SK-N-SH (cell line): ENCODE results near the gene SIRPB2. TPM values are rescaled to one million over a fixed set of nuclear protein-coding genes. Genes with fewer than 3 reads are reported as not detected.

Experiments used
- CTCF ChIA-PET: fragments of 300-600, 350-600 bp; formaldehyde crosslinking; extraction: SDS; loops from one replicate; lab custom pipeline; 2021; lab: Yijun Ruan, JAX
- POLR2A ChIA-PET: fragments of 350-600 bp; sonication (Branson Sonifier 250); formaldehyde crosslinking; extraction: SDS; loops from one replicate; lab custom pipeline; 2020; ENCODE audit warnings: antibody characterized with exemption, inconsistent platforms; lab: Yijun Ruan, JAX
- DNase-seq: peaks from one replicate; pipeline ENCODE4 v3.0.0; 2012
- H2AFZ ChIP-seq: fragments of 200-600 bp; sonication (generic); 2 replicates; pipeline ENCODE4 v1.8.1; 2016; ENCODE audit warnings: antibody characterized with exemption, mild to moderate bottlenecking, low read depth
- H3F3A ChIP-seq: fragments of 200-600 bp; sonication (generic); replicated peaks from 2 replicates; pipeline ENCODE3; 2016; ENCODE audit warnings: antibody characterized with exemption, mild to moderate bottlenecking; ENCODE audit not compliant: insufficient read depth
- H3K27ac ChIP-seq, 2 experiments: fragments of 200-500 bp in 1 of 2; fragments of 200-600 bp in 1 of 2; sonication (Bioruptor generic) in 1 of 2; sonication (generic), shearing (Covaris generic) in 1 of 2; 2 replicates each; pipeline versions ENCODE4 v1.5.1 to v1.6.1; 2014 to 2016; ENCODE audit warnings: low read depth in 2 of 2, inconsistent platforms in 1 of 2, low read length in 1 of 2, mild to moderate bottlenecking in 1 of 2, mixed read lengths in 1 of 2
- H3K27me3 ChIP-seq: fragments of 200-600 bp; sonication (generic), shearing (Covaris generic); 2 replicates; pipeline ENCODE4 v1.6.1; 2016; ENCODE audit warnings: mixed run types; ENCODE audit not compliant: insufficient read depth
- H3K36me3 ChIP-seq, 2 experiments: fragments of 200-500 bp in 1 of 2; fragments of 200-600 bp in 1 of 2; sonication (Bioruptor generic) in 1 of 2; sonication (generic) in 1 of 2; replicated peaks in 1 of 2; 2 replicates each; pipeline versions ENCODE3 to v1.5.1; 2014 to 2016; ENCODE audit warnings: low read length in 1 of 2, mild to moderate bottlenecking in 1 of 2; ENCODE audit not compliant: insufficient read depth in 2 of 2, control insufficient read depth in 1 of 2
- H3K4me1 ChIP-seq, 2 experiments: fragments of 200-500 bp in 1 of 2; fragments of 200-600 bp in 1 of 2; sonication (Bioruptor generic) in 1 of 2; sonication (generic), shearing (Covaris generic) in 1 of 2; 2 replicates each; pipeline versions ENCODE4 v1.5.1 to v1.6.1; 2014 to 2016; ENCODE audit warnings: low read depth in 1 of 2, low read length in 1 of 2, mixed run types in 1 of 2; ENCODE audit not compliant: insufficient read depth in 2 of 2, control insufficient read depth in 1 of 2
- H3K4me2 ChIP-seq: fragments of 200-600 bp; sonication (generic), shearing (Covaris generic); 2 replicates; pipeline ENCODE4 v1.6.1; 2017; ENCODE audit warnings: mixed run types
- H3K4me3 ChIP-seq, 2 experiments: fragments of 200-500 bp in 1 of 2; fragments of 200-600 bp in 1 of 2; sonication (Bioruptor generic) in 1 of 2; sonication (generic), shearing (Covaris generic) in 1 of 2; 2 replicates each; pipeline versions ENCODE4 v1.5.1 to v1.8.1; 2014 to 2016; ENCODE audit warnings: low read depth in 2 of 2, inconsistent platforms in 1 of 2, low read length in 1 of 2, mild to moderate bottlenecking in 1 of 2, mixed read lengths in 1 of 2, moderate library complexity in 1 of 2
- H3K79me2 ChIP-seq: fragments of 200-600 bp; sonication (generic); 2 replicates; pipeline ENCODE4 v1.8.1; 2017; ENCODE audit warnings: mild to moderate bottlenecking; ENCODE audit not compliant: insufficient read depth
- H3K9ac ChIP-seq: fragments of 200-600 bp; sonication (generic); 2 replicates; pipeline ENCODE4 v1.6.1; 2017; ENCODE audit warnings: mixed run types
- H3K9me2 ChIP-seq: fragments of 200-600 bp; sonication (generic); 2 replicates; pipeline ENCODE4 v1.6.1; 2017; ENCODE audit warnings: mixed run types
- H3K9me3 ChIP-seq: fragments of 200-600 bp; sonication (generic); 2 replicates; pipeline ENCODE4 v1.6.1; 2017; ENCODE audit warnings: mixed run types, mild to moderate bottlenecking, moderate library complexity
- H4K20me1 ChIP-seq: fragments of 200-600 bp; sonication (generic); 2 replicates; pipeline ENCODE4 v1.6.1; 2017; ENCODE audit warnings: mild to moderate bottlenecking, mixed run types; ENCODE audit not compliant: insufficient read depth
- CHD2 ChIP-seq: fragments of 150-350 bp; IDR thresholded peaks from 2 replicates; pipeline ENCODE4 v1.6.1; 2018; ENCODE audit warnings: low read length; ENCODE audit not compliant: partially characterized antibody
- ELF1 ChIP-seq: IDR thresholded peaks from 2 replicates; pipeline ENCODE4 v1.4.0; 2012
- EP300 ChIP-seq, 2 experiments: IDR thresholded peaks; 2 replicates each; pipeline versions ENCODE4 v1.4.0 to v1.6.1; 2012; ENCODE audit warnings: borderline replicate concordance in 1 of 2, low read depth in 1 of 2, low read length in 1 of 2
- EZH2phosphoT487 ChIP-seq: fragments of 200-600 bp; sonication (generic); IDR thresholded peaks from 2 replicates; pipeline ENCODE4 v1.6.1; 2017; ENCODE audit warnings: low read depth, mixed run types, mild to moderate bottlenecking, antibody characterized with exemption, moderate library complexity, borderline replicate concordance
- FOXM1 ChIP-seq: IDR thresholded peaks from 2 replicates; pipeline ENCODE4 v1.4.0; 2012; ENCODE audit warnings: low read depth, mild to moderate bottlenecking
- GATA2 ChIP-seq: sonication (generic); formaldehyde crosslinking; IDR thresholded peaks from 2 replicates; pipeline ENCODE4 v1.5.0; 2020; ENCODE audit warnings: mild to moderate bottlenecking, missing genetic modification reagents
- JUND ChIP-seq: IDR thresholded peaks from 2 replicates; pipeline ENCODE4 v1.4.0; 2012
- MEF2A ChIP-seq: IDR thresholded peaks from 2 replicates; pipeline ENCODE4 v1.4.0; 2012; ENCODE audit warnings: low read depth, borderline replicate concordance
- RAD21 ChIP-seq: IDR thresholded peaks from 2 replicates; pipeline ENCODE4 v1.6.1; 2012; ENCODE audit warnings: mild to moderate bottlenecking, low read length
- RCOR1 ChIP-seq: fragments of 150-350 bp; IDR thresholded peaks from 2 replicates; pipeline ENCODE4 v1.6.1; 2017; ENCODE audit warnings: antibody characterized with exemption, low read length
- RXRA ChIP-seq: IDR thresholded peaks from 2 replicates; pipeline ENCODE4 v1.4.0; 2012; ENCODE audit warnings: low read depth, mild to moderate bottlenecking, borderline replicate concordance
- SIN3A ChIP-seq: IDR thresholded peaks from 2 replicates; pipeline ENCODE4 v1.6.1; 2012; ENCODE audit warnings: low read depth, mild to moderate bottlenecking, low read length, moderate library complexity, borderline replicate concordance
- SMC3 ChIP-seq: IDR thresholded peaks from 2 replicates; pipeline ENCODE4 v1.6.1; 2012; ENCODE audit warnings: low read depth, low read length, improper control_type of control experiment
- TAF1 ChIP-seq: IDR thresholded peaks from 2 replicates; pipeline ENCODE4 v1.6.1; 2012; ENCODE audit warnings: low read depth, mild to moderate bottlenecking, low read length, moderate library complexity, borderline replicate concordance
- TCF12 ChIP-seq: IDR thresholded peaks from 2 replicates; pipeline ENCODE4 v1.4.0; 2012
- TEAD4 ChIP-seq: IDR thresholded peaks from 2 replicates; pipeline ENCODE4 v1.4.0; 2012; ENCODE audit warnings: mild to moderate bottlenecking, borderline replicate concordance; ENCODE audit not compliant: insufficient read depth
- WGBS: methylation state at CpG from one replicate; pipeline ENCODE4 v1.1.6; 2017; ENCODE audit warnings: low lambda C conversion rate; 5-methylcytosine and 5-hydroxymethylcytosine counted together
- polyA plus RNA-seq, 3 experiments: library from polyadenylated mRNA; depleted of rRNA; stranded (reverse); fragments of >200 nt; gene quantifications; 2 replicates each; pipeline ENCODE4 v1.2.3, GENCODE V29; 2012
- TF ChIP-seq, protein P1 (sequence below): fragments of 150-350 bp; IDR thresholded peaks from 2 replicates; pipeline ENCODE4 v1.6.1; 2017; ENCODE audit warnings: antibody characterized with exemption, low read length, low read depth, borderline replicate concordance
- TF ChIP-seq, protein P2 (sequence below): IDR thresholded peaks from 2 replicates; pipeline ENCODE4 v1.6.1; 2012; ENCODE audit warnings: mild to moderate bottlenecking, low read depth, low read length, moderate library complexity
- TF ChIP-seq, protein P3 (sequence below): IDR thresholded peaks from 2 replicates; pipeline ENCODE4 v1.4.0; 2012; ENCODE audit warnings: low read depth, borderline replicate concordance

SIRPB2 gene
- polyA plus RNA-seq, 1 of the 3 experiments (the other 2 are of a cell fraction) = not detected

DNA sequence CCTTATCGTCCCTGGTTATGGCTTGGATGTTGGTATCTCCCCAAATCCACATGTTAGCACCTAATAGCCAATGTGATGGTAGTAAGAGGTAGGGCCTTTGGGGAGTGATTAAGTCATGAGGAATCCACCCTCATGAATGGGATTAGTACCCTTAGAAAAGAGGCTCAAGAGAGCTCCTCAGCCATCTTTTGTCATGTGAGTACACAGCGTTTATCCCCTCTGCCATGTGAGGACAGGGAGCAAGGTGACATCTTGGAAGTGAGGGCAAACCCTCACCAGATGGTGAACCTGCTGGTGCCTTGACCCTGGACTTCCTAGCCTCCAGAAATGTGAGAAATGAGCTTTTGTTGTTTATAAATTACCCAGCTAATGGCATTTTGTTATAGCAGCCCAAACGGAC lies 16.1 kb upstream of the SIRPB2 start:
- ChIA-PET CTCF (interaction anchor here (1.6 to 2.7 kb wide), 2 partner anchors 15 to 270 kb away, joined by 4 to 12 read pairs; no protein-coding TSS in a partner anchor), POLR2A (no interaction called here)
- Histone ChIP-seq H3K4me3 (no peak overlapping the region), H3K9me3 (no peaks in the 10 kb centered on the region), H3K9me2 (no peaks in the 10 kb centered on the region), H3K4me2 (no peak overlapping the region), H3K36me3 (no peaks in the 10 kb centered on the region), H3F3A (no peaks in the 10 kb centered on the region), H3K79me2 (no peaks in the 10 kb centered on the region), H2AFZ (no peak overlapping the region)
- 53% methylated on average over 3 of the region's 3 CpGs for WGBS
- TF ChIP-seq, protein P1, sequence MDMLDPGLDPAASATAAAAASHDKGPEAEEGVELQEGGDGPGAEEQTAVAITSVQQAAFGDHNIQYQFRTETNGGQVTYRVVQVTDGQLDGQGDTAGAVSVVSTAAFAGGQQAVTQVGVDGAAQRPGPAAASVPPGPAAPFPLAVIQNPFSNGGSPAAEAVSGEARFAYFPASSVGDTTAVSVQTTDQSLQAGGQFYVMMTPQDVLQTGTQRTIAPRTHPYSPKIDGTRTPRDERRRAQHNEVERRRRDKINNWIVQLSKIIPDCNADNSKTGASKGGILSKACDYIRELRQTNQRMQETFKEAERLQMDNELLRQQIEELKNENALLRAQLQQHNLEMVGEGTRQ = no peak
- TF ChIP-seq GATA2 (CRISPR knock-in tag) (no peak), CHD2 (no peak), MEF2A (no peak), EZH2phosphoT487 (no peak), TCF12 (no peak), TEAD4 (no peak)
- TF ChIP-seq, protein P2, sequence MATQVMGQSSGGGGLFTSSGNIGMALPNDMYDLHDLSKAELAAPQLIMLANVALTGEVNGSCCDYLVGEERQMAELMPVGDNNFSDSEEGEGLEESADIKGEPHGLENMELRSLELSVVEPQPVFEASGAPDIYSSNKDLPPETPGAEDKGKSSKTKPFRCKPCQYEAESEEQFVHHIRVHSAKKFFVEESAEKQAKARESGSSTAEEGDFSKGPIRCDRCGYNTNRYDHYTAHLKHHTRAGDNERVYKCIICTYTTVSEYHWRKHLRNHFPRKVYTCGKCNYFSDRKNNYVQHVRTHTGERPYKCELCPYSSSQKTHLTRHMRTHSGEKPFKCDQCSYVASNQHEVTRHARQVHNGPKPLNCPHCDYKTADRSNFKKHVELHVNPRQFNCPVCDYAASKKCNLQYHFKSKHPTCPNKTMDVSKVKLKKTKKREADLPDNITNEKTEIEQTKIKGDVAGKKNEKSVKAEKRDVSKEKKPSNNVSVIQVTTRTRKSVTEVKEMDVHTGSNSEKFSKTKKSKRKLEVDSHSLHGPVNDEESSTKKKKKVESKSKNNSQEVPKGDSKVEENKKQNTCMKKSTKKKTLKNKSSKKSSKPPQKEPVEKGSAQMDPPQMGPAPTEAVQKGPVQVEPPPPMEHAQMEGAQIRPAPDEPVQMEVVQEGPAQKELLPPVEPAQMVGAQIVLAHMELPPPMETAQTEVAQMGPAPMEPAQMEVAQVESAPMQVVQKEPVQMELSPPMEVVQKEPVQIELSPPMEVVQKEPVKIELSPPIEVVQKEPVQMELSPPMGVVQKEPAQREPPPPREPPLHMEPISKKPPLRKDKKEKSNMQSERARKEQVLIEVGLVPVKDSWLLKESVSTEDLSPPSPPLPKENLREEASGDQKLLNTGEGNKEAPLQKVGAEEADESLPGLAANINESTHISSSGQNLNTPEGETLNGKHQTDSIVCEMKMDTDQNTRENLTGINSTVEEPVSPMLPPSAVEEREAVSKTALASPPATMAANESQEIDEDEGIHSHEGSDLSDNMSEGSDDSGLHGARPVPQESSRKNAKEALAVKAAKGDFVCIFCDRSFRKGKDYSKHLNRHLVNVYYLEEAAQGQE = no peak
- TF ChIP-seq, all 33 proteins: peak for 0
- DNase-seq = no peak
- Histone ChIP-seq H3K9ac (no peak overlapping the region), H4K20me1 (no peaks in the 10 kb centered on the region), H3K4me1 (no peaks in the 10 kb centered on the region), H3K27ac (no peak overlapping the region), H3K27me3 (peaks cover 10% of the 10 kb centered on the region; the same call in 1 of the 2 replicates)

DNA sequence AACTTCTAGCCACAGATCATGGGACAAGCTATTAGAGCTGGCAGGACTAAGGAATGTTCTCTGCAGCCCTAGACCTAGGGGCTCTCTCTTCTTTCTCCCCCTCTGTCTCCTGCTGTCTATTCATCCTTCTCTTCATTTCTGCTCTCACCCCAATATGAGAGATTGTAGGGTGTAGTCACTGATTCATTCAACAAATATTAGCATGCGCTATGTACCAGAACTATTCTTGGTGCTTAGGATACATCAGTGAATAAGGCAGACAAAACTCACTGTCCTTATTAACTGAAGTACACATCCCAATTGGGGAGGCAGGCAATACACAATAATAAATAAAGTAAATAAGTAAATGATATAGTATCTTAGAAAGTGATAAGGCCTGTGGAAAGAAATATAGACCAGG lies 14.7 kb upstream of the SIRPB2 start:
- CTCF ChIA-PET = interaction anchor here (1.6 kb wide), 1 partner anchor 16 kb away, joined by 4 read pairs; no protein-coding TSS in a partner anchor
- peaks cover 4% of the 10 kb centered on the region; the same call in 1 of the 2 replicates for H3K27me3 ChIP-seq
- no peaks in the 10 kb centered on the region for H3K9me3 ChIP-seq
- 40% methylated on average over 1 of the region's 1 CpG for WGBS
- DNase-seq = no peak
- no peaks in the 10 kb centered on the region for H3K36me3 ChIP-seq
- H3K9me2 ChIP-seq = no peaks in the 10 kb centered on the region
- H3K79me2 ChIP-seq = no peaks in the 10 kb centered on the region
- H3F3A ChIP-seq = no peaks in the 10 kb centered on the region
- no peak overlapping the region for H2AFZ ChIP-seq
- H4K20me1 ChIP-seq = no peaks in the 10 kb centered on the region
- H3K4me2 ChIP-seq = no peak overlapping the region
- POLR2A ChIA-PET = no interaction called here
- no peak overlapping the region for H3K4me3 ChIP-seq
- no peaks in the 10 kb centered on the region for H3K4me1 ChIP-seq
- H3K9ac ChIP-seq = no peak overlapping the region
- no peak overlapping the region for H3K27ac ChIP-seq
- TF ChIP-seq FOXM1 (no peak), GATA2 (CRISPR knock-in tag) (no peak), SMC3 (no peak), ELF1 (no peak), CHD2 (no peak), TAF1 (no peak), SIN3A (no peak), RAD21 (no peak), RXRA (no peak), JUND (no peak), EP300 (IDR thresholded peaks at IDR 0.05; ENCODE audit: borderline replicate concordance in 1 of 2, low read depth in 1 of 2, low read length in 1 of 2) (no peak), RCOR1 (no peak)
- TF ChIP-seq, protein P3, sequence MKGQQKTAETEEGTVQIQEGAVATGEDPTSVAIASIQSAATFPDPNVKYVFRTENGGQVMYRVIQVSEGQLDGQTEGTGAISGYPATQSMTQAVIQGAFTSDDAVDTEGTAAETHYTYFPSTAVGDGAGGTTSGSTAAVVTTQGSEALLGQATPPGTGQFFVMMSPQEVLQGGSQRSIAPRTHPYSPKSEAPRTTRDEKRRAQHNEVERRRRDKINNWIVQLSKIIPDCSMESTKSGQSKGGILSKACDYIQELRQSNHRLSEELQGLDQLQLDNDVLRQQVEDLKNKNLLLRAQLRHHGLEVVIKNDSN = no peak
- TF ChIP-seq, protein P2 = no peak
